Colonic mucosa (tissue), 4 donors: ENCODE results near the gene SAP25. TPM values are rescaled to one million over a fixed set of nuclear protein-coding genes. Genes with fewer than 3 reads are reported as not detected.

ENCODE experiments used
- DNase-seq: peaks from one replicate; pipeline ENCODE4 v3.0.0-alpha.2; 2020
- H3K27ac ChIP-seq: fragments of 200-600 bp; one replicate; pipeline ENCODE4 v1.8.0; 2021
- H3K27me3 ChIP-seq: fragments of 200-600 bp; one replicate; pipeline ENCODE4 v1.8.0; 2021
- H3K36me3 ChIP-seq: fragments of 200-600 bp; one replicate; pipeline ENCODE4 v1.8.0; 2021
- H3K4me1 ChIP-seq: fragments of 200-600 bp; one replicate; pipeline ENCODE4 v1.8.0; 2021; ENCODE audit warnings: mild to moderate bottlenecking
- H3K4me3 ChIP-seq: fragments of 200-600 bp; one replicate; pipeline ENCODE4 v1.8.0; 2021
- H3K9ac ChIP-seq, 2 donors: one replicate each; pipeline ENCODE4 v1.7.0; 2013; ENCODE audit warnings: control low read depth in 2 of 2, low read depth in 2 of 2, low read length in 2 of 2
- H3K9me3 ChIP-seq: fragments of 200-600 bp; one replicate; pipeline ENCODE4 v1.8.0; 2021
- intact Hi-C: fragments of 100-400 bp; cut with DNase I; formaldehyde crosslinking; loops from one replicate; pipeline ENCODE4 v1.14.1; 2022
- total RNA-seq, 2 donors: library from RNA; stranded (reverse); fragmentation: NEBNext Ultra II Directional in 1 of 2; extraction: Animal tissue kit (Norgen Biotek cat#: 25700) in 1 of 2; gene quantifications; one replicate each; pipeline ENCODE4 v1.2.1, GENCODE V29; 2021
- TF ChIP-seq, protein P1 (sequence below): fragments of 200-600 bp; IDR thresholded peaks from one replicate; pipeline ENCODE4 v1.8.0; 2022; ENCODE audit warnings: antibody characterized with exemption, mild to moderate bottlenecking
- donor health status: healthy.
- donor health status: DM: no; HTN: no; CAD: no.
- donor health status: DM: no; HTN: no; CAD: no.

The SAP25 gene
- total RNA-seq, 2 donors from 2014 or later = 0.69 to 5.5 TPM

DNA sequence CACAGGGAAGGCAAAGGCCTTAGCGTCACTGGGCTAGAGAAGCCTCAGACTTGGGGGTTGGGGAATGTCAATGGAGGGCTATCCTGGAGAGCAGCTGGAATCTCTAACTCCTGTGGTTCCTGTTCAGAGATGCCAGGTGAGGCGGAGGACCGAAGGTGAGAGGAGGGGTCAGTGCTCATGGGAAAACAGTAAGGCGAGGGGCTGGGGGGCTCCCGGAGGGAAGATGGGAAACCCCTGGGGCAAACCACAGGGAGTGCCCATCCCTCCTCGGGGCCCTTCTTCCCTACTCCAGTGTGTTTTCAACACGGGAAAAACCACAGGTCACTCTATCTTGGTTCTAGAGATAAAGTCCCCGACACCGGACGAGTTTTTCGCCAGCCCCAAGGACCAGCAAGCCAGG lies 8.9 kb upstream of the SAP25 start:
- Histone ChIP-seq H3K9ac (peak overlapping the region; percentile 36 to 94), H3K27me3 (no peaks in the 10 kb centered on the region), H3K36me3 (peaks cover 22% of the 10 kb centered on the region), H3K9me3 (no peaks in the 10 kb centered on the region), H3K4me1 (peaks cover 16% of the 10 kb centered on the region), H3K27ac (peak overlapping the region; percentile 100), H3K4me3 (no peak overlapping the region)
- TF ChIP-seq, protein P1, sequence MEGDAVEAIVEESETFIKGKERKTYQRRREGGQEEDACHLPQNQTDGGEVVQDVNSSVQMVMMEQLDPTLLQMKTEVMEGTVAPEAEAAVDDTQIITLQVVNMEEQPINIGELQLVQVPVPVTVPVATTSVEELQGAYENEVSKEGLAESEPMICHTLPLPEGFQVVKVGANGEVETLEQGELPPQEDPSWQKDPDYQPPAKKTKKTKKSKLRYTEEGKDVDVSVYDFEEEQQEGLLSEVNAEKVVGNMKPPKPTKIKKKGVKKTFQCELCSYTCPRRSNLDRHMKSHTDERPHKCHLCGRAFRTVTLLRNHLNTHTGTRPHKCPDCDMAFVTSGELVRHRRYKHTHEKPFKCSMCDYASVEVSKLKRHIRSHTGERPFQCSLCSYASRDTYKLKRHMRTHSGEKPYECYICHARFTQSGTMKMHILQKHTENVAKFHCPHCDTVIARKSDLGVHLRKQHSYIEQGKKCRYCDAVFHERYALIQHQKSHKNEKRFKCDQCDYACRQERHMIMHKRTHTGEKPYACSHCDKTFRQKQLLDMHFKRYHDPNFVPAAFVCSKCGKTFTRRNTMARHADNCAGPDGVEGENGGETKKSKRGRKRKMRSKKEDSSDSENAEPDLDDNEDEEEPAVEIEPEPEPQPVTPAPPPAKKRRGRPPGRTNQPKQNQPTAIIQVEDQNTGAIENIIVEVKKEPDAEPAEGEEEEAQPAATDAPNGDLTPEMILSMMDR = no peak
- intact Hi-C loops = no loop called here
- no peak for DNase-seq

DNA sequence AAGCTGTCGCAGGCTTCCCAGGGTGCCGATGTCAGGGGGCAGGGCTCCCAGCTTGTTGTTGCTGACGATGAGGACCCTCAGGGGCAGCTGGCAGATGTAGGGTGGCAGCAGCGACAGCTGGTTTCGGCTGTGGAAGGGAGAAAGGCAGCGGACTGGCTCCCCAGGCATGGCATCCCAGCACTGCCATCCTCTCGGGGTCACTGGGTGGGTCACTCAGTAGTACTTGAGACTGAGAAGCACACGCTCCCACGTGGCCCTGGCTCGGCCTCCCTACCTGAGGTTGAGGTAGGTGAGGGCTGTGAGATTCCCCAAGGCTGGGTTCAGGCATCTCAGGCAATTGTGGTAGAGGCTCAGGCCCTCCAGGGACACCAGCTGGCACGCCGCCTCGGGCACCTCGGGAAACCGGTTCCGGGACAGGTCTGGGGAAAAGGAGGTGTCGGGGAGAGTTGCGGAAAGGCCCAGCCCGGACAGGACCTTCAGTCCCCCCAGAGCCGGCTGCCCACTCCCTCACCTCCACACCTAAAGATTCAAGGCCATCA lies 8.4 kb upstream of the SAP25 start:
- intact Hi-C loops = no loop called here
- Histone ChIP-seq H3K36me3 (peaks cover 24% of the 10 kb centered on the region), H3K27me3 (no peaks in the 10 kb centered on the region), H3K27ac (no peak overlapping the region), H3K4me1 (peaks cover 16% of the 10 kb centered on the region), H3K9ac (no peak overlapping the region), H3K9me3 (no peaks in the 10 kb centered on the region), H3K4me3 (no peak overlapping the region)
- no peak for DNase-seq
- TF ChIP-seq, protein P1 = no peak

DNA sequence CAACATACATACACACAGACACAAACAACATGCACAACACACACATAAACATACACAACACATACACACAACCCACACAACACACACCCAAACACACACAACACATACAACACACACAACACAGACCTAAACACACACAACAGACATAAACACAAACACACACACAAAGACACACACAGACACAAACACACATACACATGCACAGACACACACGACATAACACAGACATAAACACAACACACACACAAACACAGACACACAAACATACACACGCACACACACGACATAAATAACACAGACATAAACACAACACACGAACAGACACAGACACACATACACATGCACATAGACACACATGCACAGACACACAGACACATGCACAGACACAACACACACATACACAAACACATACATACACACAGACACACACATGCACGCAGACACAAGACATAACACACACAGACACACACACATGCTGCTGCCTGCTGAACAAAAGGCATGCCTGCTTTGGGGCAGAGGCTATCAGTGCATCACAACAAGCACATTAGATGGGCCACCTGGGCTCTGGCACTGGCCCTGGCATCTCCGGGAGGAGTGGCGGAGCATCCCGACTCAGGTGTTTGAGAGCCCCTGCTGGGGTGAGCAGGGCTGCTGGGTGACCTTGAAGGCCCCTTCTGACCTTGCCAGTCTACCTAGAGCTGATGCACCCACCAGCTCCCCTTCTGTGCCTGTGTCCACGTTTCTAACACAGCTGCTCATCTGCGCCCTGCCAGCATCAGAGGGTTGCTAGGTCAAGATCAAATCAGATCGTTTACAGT lies 7.0 kb upstream of the SAP25 start:
- H3K9me3 ChIP-seq = no peaks in the 10 kb centered on the region
- H3K27me3 ChIP-seq = no peaks in the 10 kb centered on the region
- H3K27ac ChIP-seq = no peak overlapping the region
- no peak overlapping the region for H3K4me3 ChIP-seq
- no peak overlapping the region for H3K9ac ChIP-seq
- peaks cover 24% of the 10 kb centered on the region for H3K36me3 ChIP-seq
- peaks cover 16% of the 10 kb centered on the region for H3K4me1 ChIP-seq
- DNase-seq = no peak
- TF ChIP-seq, protein P1 = no peak
- intact Hi-C loops = no loop called here

DNA sequence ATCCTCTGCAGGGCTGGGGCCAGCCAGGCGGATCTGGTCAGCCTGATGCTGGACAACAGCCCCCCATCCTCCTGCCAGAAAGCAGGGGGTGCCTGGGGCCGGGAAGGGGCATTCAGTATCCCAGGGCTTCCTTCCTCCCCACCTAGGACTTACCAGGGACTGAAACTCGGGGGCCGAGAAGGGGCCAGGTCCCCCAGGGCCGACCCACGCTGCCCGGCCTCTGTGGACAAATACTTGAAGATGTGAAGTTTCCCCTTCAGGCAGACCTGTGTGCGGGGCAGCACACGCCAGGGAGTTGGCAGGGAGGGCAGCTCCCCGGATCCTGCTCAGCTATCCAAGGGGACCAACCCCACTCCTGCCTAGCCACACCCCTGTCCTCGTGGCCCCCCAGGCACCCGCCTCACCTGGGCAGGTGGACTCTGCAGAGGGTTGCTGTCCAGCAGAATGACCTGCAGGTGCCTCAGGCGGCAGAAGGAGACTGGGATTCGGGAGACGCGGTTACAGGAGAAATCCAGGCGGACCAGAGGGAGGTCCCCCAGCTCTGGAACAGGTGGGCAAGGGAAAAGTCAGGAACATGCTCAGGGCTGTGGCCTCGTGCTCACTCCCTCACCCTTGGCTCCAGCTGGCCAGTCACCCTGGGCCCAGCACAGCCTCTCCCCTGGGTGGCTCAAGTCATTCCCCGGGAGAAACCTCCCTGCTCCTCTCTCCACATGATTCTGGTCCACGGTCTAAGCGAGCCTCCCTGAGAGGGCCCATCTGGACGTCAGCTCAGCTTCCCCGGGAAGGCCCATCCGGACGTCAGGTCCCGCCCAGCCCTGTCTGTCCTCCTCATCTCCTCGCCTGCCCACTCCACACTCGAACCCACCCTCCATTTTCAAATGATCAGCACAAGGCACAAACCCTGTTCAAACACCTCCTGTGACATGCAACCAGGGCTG lies 4.8 kb upstream of the SAP25 start:
- Histone ChIP-seq H3K27ac (no peak overlapping the region), H3K9me3 (no peaks in the 10 kb centered on the region), H3K36me3 (peaks cover 24% of the 10 kb centered on the region), H3K27me3 (no peaks in the 10 kb centered on the region), H3K4me3 (no peak overlapping the region), H3K9ac (no peak overlapping the region), H3K4me1 (peaks cover 5% of the 10 kb centered on the region)
- TF ChIP-seq, protein P1 = no peak
- DNase-seq = no peak
- intact Hi-C loops = no loop called here

DNA sequence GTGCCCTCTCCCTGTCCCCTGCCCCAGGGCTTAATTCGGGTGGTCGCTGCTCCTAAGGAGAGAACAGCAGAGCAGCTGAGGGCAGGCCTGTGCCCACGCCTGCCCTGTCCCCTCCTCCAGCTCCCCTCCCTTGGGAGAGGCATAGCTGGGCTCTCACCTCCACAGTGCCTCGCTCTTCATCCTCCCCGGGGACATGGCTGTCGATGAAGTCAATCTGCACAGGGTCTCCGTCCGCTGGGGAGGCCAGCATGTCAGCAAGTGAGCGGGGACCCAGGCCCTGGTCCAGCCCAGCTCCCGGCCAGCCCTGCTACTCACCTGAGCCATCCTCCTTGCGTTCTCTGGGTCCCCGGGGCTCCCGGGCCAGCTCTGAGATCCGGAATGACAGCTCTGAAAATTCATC lies 3.8 kb upstream of the SAP25 start:
- intact Hi-C loops = no loop called here
- TF ChIP-seq, protein P1 = no peak
- H3K27ac ChIP-seq = no peak overlapping the region
- H3K4me1 ChIP-seq = no peaks in the 10 kb centered on the region
- H3K36me3 ChIP-seq = peaks cover 24% of the 10 kb centered on the region
- no peak overlapping the region for H3K4me3 ChIP-seq
- no peak overlapping the region for H3K9ac ChIP-seq
- DNase-seq = no peak
- no peaks in the 10 kb centered on the region for H3K27me3 ChIP-seq
- H3K9me3 ChIP-seq = no peaks in the 10 kb centered on the region
